ENCODE results near the gene NBEAL1. TPM values are rescaled to one million over a fixed set of nuclear protein-coding genes. Genes with fewer than 3 reads are reported as not detected.
A peak's percentile ranks its signal among the peaks of the same experiment; 100 is the strongest.
"Not testable (repeated sequence)": the region's sequence is repeated elsewhere in the genome, so short reads cannot be mapped to it uniquely, and the experiment has no call there.

The NBEAL1 gene
- total and polyA plus RNA-seq, 11 donors: 3.1 to 26.9 (median 18.1) TPM

GRCh38 chr2:203104273-203104672, 89.6 kb downstream of the NBEAL1 start:
- Histone ChIP-seq H3K9me3 (peaks cover 0 to 22% (median 14%) of the 10 kb centered on the region in 12 donors), H3K4me3 (no peak overlapping the region), H3K27me3 (no peaks in the 10 kb centered on the region), H3K36me3 (peaks cover 0 to 77% (median 56%) of the 10 kb centered on the region in 9 donors), H3K4me1 (peaks cover 0 to 6% (median 0%) of the 10 kb centered on the region in 12 donors), H3K27ac (no peak overlapping the region)
- TF ChIP-seq POLR2A (IDR thresholded peaks at IDR 0.05) (no peak), CTCF (IDR thresholded peaks at IDR 0.05) (no peak)
- no peak for ATAC-seq
- no peak for DNase-seq
- intact Hi-C loops (cut with DNase I): no loop called here

- Histone ChIP-seq H3K36me3 (peaks cover 0 to 77% (median 59%) of the 10 kb centered on the region in 9 donors), H3K4me1 (peaks cover 0 to 6% (median 0%) of the 10 kb centered on the region in 12 donors), H3K27me3 (no peaks in the 10 kb centered on the region), H3K9me3 (peaks cover 0 to 22% (median 14%) of the 10 kb centered on the region in 12 donors), H3K4me3 (no peak overlapping the region), H3K27ac (peak overlapping the region in 1 of 12 donors; percentile 4)
- intact Hi-C loops (cut with DNase I): no loop called here
- ATAC-seq: peak; percentile 80 to 94 (median 88)
- TF ChIP-seq CTCF (IDR thresholded peaks at IDR 0.05) (no peak), POLR2A (IDR thresholded peaks at IDR 0.05) (no peak)
- DNase-seq: no peak
Observed at GRCh38 chr2:203105996-203106395, 91.3 kb downstream of the NBEAL1 start.

- intact Hi-C loops (cut with DNase I): loop anchor here in 1 of 10 donors (10.0 kb wide), 1 partner anchor 106 kb away; no protein-coding TSS in a partner anchor
- H3K4me3 ChIP-seq, H3K9me3 ChIP-seq, DNase-seq, H3K27ac ChIP-seq, H3K27me3 ChIP-seq, H3K4me1 ChIP-seq, ATAC-seq: not testable (repeated sequence)
- 71 to 75% (median 74%) methylated on average over 4 of the region's 4 CpGs for WGBS, 4 donors
- peaks cover 0 to 88% (median 80%) of the 10 kb centered on the region in 9 donors for H3K36me3 ChIP-seq
Observed at GRCh38 chr2:203110496-203110895, 95.8 kb downstream of the NBEAL1 start.

- no peaks in the 10 kb centered on the region for H3K9me3 ChIP-seq
- intact Hi-C loops (cut with DNase I): loop anchor here in 1 of 10 donors (10.0 kb wide), 1 partner anchor 108 kb away; no protein-coding TSS in a partner anchor
- TF ChIP-seq POLR2A (IDR thresholded peaks at IDR 0.05): no peak
- no peak for TF ChIP-seq CTCF (IDR thresholded peaks at IDR 0.05)
- H3K4me1 ChIP-seq: no peaks in the 10 kb centered on the region
- WGBS, 4 donors: 96 to 97% (median 97%) methylated on average over 2 of the region's 2 CpGs
- no peaks in the 10 kb centered on the region for H3K27me3 ChIP-seq
- ATAC-seq (no peak), DNase-seq (no peak)
- H3K4me3 ChIP-seq: no peak overlapping the region
- H3K36me3 ChIP-seq: peaks cover 0 to 100% (median 86%) of the 10 kb centered on the region in 9 donors
- no peak overlapping the region for H3K27ac ChIP-seq
Observed at GRCh38 chr2:203112342-203112741, 97.7 kb downstream of the NBEAL1 start.

GRCh38 chr2:203115201-203115700, 100.6 kb downstream of the NBEAL1 start:
- H3K27me3 ChIP-seq, H3K4me3 ChIP-seq, DNase-seq, H3K4me1 ChIP-seq, ATAC-seq, H3K27ac ChIP-seq, H3K9me3 ChIP-seq: not testable (repeated sequence)
- 96 to 97% (median 97%) methylated on average over 7 of the region's 7 CpGs for WGBS, 4 donors
- H3K36me3 ChIP-seq: peaks cover 0 to 96% (median 58%) of the 10 kb centered on the region in 9 donors
- intact Hi-C loops (cut with DNase I): loop anchor here in 1 of 10 donors (10.0 kb wide), 1 partner anchor 110 kb away; no protein-coding TSS in a partner anchor
